IPS DF 6.9 (cell line): Measurements from ENCODE around the gene CCZ1B.
"Not testable (repeated sequence)": the region's sequence is repeated elsewhere in the genome, so short reads cannot be mapped to it uniquely, and the experiment has no call there.

Experiments
- DNase-seq: peaks from one replicate; pipeline ENCODE4 v3.0.0-alpha.2; 2013; ENCODE audit warnings: low read depth, low spot score
- H3K27ac ChIP-seq: one replicate; pipeline ENCODE4 v1.5.1; 2013; ENCODE audit warnings: low read length, control low read depth
- H3K27me3 ChIP-seq: 2 replicates; pipeline ENCODE4 v1.6.1; 2013; ENCODE audit warnings: mild to moderate bottlenecking, low read length; ENCODE audit not compliant: control insufficient read depth, insufficient read depth
- H3K36me3 ChIP-seq: 2 replicates; pipeline ENCODE4 v1.6.1; 2013; ENCODE audit warnings: low read length; ENCODE audit not compliant: control insufficient read depth, insufficient read depth
- H3K4me1 ChIP-seq: 2 replicates; pipeline ENCODE4 v1.6.1; 2013; ENCODE audit warnings: low read length; ENCODE audit not compliant: control insufficient read depth, insufficient read depth
- H3K4me3 ChIP-seq: 2 replicates; pipeline ENCODE4 v1.5.1; 2013; ENCODE audit warnings: mild to moderate bottlenecking, low read length
- H3K9me3 ChIP-seq: 2 replicates; pipeline ENCODE4 v1.6.1; 2013; ENCODE audit warnings: low read length, inconsistent platforms; ENCODE audit not compliant: control insufficient read depth, insufficient read depth
- WGBS: extraction: QIAGEN DNeasy Blood & Tissue Kit; methylation state at CpG from one replicate; pipeline ENCODE4 v1.1.7; 2013; ENCODE audit warnings: mixed read lengths, missing lambda C conversion rate; ENCODE audit not compliant: insufficient read length, insufficient coverage; 5-methylcytosine and 5-hydroxymethylcytosine counted together

The CCZ1B gene

DNA sequence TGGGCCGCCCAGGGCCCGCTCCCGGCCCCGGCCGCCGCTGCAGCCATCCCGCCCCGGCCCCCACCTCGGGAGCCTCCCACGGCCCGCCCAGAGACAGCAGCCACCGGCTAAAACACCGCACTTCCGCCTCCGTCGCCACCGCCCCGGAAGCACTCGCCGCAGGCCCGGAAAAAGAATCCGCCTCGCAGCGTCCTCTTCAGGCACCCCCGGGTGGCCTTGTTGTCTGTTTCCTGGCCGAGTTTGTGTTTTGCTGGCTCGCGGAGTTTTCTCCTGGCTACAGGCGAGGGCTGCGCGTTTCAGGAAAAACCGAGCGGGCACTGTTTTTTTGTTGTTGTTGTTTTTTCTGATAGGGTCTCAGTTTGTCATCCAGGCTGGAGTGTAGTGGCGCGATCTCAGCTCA is at the start of gene CCZ1B:
CCZ1B (minus strand) TSS at position 125 of the 400 bp plus-strand sequence; CDS start at position 47, 78 bp downstream.
- DNase-seq, result peak; percentile 13
- H3K27me3 ChIP-seq, H3K27ac ChIP-seq, H3K4me1 ChIP-seq, H3K9me3 ChIP-seq, H3K36me3 ChIP-seq: not testable (repeated sequence)
- H3K4me3 ChIP-seq, result peak within 1 kb of the TSS; percentile 40; the same call in 1 of the 2 replicates
- no CpG with 5 or more reads among the region's 35 CpGs for WGBS

DNA sequence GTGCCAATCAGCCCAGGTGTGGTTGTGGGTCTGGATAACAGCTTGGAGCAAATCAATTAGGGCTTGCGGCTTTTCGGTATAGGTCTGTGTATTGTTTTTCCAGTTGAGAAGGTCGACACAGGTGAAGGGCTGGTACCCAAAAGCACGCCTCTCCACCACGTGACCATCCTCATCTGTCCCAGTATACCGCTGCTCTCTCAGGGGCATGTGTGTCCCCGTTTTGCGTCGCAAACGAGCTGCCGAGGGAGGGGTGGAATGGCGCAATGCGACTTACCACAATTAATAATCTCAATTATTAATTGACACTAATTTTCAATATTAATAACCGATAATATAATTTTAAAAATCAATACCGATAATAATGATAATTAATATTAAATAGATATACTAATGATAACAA is 48.9 kb upstream of the CCZ1B start:
- DNase-seq, H3K27me3 ChIP-seq, H3K4me3 ChIP-seq, H3K36me3 ChIP-seq, H3K4me1 ChIP-seq, H3K27ac ChIP-seq, H3K9me3 ChIP-seq: not testable (repeated sequence)
- 100% methylated on average over 2 of the region's 15 CpGs for WGBS

DNA sequence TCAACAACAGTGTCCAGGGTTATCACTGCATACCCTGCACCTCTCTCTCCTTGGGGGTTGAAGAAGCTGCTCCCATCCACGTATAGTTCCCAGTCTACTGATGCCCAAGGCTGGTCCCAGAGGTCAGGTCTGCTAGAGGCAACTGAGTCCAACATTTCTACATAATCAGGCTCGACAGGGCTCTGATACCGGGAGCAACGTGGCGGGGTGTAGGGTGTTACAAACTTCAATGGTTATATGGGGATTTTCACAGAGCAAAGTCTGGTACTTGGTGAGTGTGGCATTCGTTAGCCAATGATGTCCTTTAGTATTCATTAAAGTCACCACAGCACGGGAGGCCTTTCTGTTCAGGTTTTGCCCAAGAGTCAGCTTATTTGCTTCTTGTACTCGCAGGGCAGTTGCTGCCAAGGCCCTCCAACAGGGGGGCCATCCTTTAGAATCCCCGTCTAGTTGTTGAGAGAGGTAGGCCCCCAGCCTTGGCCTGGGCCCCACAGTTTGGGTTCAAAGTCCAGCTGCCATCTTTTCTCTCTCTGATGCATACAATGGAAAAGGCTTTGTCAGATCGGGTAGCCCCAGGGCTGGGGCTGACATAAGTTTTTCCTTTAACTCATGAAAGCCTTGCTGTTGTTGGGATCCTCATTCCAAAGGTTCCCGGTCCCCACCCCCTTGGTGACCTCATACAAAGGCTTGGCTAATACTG is 46.3 kb upstream of the CCZ1B start:
- WGBS, result no CpG with 5 or more reads among the region's 11 CpGs
- H3K4me3 ChIP-seq, DNase-seq, H3K9me3 ChIP-seq, H3K36me3 ChIP-seq, H3K4me1 ChIP-seq, H3K27me3 ChIP-seq, H3K27ac ChIP-seq: not testable (repeated sequence)

DNA sequence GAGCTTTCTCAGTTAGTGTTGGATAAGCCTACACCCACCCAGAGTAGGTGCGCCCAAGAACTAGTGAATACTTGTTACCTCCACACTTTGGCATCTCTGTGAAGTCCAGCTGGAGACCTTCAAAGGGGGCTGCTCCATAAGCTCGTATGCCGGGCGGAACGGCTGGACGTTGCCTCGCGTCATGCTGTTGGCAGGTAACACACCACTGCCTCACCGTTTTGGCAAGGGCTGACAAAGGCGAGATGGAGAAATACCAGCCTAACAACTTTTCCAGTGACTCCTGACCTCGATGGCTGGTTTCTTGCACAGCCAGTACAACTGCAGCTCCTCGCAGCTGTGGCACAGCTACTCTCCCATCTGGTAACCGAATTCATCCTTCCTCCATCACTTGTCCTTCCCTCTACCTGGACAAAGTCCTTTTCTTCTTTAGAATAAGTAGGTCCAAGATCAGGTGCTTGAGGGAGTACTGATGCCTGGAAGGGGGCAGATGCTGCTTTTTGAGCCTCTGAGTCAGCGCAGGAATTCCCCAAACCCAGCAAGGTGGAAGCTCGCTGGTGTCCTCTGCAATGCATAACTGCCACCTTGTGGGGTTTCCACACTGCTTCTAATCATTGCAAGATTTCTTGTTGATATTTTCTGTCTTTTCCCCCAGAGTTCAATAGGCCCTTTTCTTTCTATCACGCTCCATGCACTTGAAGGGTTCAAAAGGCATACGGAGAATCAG is 45.5 kb upstream of the CCZ1B start:
- no CpG with 5 or more reads among the region's 17 CpGs for whole genome bisulfite sequencing
- not testable (repeated sequence) for H3K36me3 ChIP-seq, H3K9me3 ChIP-seq, H3K4me3 ChIP-seq, H3K27me3 ChIP-seq, H3K27ac ChIP-seq, DNase-seq, H3K4me1 ChIP-seq

DNA sequence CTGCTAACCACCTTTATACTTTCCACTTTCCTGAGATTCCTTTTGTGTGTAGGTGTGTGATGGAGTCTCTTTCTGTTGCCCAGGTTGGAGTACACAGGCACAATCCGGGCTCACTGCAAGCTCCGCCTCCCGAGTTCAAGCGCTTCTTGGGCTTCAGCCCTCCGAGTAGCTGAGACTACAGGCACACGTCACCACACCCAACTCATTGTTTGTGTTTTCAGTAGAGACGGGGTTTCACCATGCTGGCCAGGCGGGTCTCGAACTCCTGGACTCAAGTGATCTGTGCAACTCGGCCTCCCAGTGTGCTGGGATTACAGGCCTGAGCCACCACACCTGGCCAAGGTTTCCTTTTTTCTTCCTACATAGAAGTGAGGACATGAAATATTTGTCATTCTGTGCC is 38.7 kb upstream of the CCZ1B start:
- not testable (repeated sequence) for H3K27me3 ChIP-seq, H3K9me3 ChIP-seq, H3K36me3 ChIP-seq, H3K4me1 ChIP-seq, DNase-seq, H3K4me3 ChIP-seq, H3K27ac ChIP-seq
- WGBS, result no CpG with 5 or more reads among the region's 10 CpGs

DNA sequence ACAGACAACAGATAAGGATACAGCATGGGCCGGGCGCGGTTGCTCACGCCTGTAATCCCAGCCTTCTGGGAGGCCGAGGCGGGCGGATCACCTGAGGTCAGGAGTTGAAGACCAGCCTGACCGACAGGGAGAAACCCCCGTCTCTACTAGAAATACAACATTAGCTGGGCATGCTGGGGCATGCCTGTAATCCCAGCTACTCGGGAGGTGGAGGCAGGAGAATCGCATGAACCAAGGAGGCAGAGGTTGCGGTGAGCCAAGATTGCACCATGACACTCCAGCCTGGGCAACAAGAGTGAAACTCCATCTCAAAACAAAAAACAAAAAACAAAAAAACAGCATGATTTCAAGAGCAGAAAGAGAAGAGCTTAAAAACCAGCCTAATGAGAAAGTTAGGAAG is 38.1 kb upstream of the CCZ1B start:
- not testable (repeated sequence) for H3K4me3 ChIP-seq, H3K27me3 ChIP-seq, H3K9me3 ChIP-seq, H3K27ac ChIP-seq, H3K4me1 ChIP-seq, H3K36me3 ChIP-seq, DNase-seq
- no CpG with 5 or more reads among the region's 12 CpGs for WGBS

DNA sequence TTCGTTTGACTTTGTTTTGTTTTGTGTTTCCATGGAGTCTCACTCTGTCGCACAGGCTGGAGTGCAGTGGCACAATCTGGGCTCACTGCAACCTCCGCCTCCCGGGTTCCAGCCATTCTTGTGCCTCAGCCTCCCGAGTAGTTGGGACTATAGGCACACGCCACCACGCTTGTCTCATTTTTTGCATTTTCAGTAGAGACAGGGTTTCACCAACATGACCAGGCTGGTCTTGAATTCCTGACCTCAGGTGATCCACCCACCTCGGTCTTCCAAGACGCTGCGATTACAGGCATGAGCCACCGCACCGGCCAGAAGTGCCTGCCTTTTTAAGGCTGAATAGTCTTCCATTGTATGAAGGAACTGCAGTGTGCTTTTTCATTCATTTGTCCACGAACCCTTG is 36.8 kb upstream of the CCZ1B start:
- H3K27ac ChIP-seq, H3K36me3 ChIP-seq, DNase-seq, H3K9me3 ChIP-seq, H3K4me1 ChIP-seq, H3K27me3 ChIP-seq, H3K4me3 ChIP-seq: not testable (repeated sequence)
- no CpG with 5 or more reads among the region's 13 CpGs for WGBS

DNA sequence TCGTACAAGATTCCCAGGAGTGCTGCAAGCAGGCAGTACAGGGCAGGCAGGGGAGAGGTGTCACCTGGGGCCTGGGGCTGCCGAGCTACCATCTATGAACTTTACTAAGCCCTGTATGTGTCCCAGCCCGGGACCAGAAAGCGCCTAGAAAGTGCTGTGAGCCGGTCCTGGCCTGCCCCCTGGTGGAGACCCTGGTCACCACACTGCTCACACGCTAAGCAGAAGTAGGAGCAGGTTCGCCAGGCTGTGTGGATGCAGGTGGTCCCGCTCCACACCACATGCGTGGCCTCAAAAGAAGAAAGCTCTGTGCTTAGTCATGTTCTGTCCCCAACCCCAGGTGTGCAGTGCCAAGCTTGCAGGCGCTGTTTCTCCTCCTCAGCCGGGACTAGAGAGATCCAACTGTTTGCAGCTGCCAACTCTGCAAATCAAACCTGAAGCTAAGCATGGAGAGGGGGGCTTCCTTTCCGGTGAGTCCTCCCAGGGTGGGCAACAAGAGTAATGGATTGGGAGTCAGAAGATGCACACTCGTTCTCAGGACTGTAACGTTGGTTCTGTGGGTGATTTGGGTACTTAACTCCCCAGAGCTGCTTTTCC is 31.7 kb upstream of the CCZ1B start:
- not testable (repeated sequence) for H3K4me1 ChIP-seq, H3K9me3 ChIP-seq, H3K27ac ChIP-seq, DNase-seq, H3K4me3 ChIP-seq, H3K36me3 ChIP-seq, H3K27me3 ChIP-seq
- WGBS, result no CpG with 5 or more reads among the region's 14 CpGs

DNA sequence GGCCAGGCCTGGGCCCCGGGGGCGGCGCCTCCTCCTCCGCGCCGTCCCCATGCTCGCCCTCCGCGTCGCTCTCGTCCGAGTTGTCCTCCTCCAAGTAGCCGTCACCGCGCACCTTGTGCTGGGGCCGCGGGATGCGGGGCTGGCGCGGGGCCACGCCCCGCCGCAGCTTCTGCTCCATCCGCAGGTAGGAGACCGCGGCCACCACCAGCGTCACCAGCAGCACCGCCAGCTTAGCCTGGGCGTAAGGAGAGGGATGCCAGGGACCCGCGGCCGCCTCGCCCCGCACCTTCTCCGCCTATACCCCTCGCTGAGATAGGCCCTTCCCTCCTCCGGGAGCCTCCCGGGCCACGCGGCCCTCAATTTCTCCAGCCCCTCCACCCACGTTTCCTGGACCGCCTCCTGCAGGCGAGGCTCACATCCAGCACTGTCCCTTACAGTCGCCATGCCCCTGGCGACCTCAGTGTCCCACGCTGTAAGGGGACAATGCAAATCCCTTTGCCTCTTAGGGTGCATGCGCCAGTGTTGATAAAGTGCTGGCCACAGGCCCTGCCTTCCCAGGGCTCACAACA is 29.6 kb upstream of the CCZ1B start:
- not testable (repeated sequence) for H3K9me3 ChIP-seq, H3K27me3 ChIP-seq, H3K27ac ChIP-seq, DNase-seq, H3K36me3 ChIP-seq, H3K4me1 ChIP-seq
- WGBS, result no CpG with 5 or more reads among the region's 47 CpGs
- peak overlapping the region; percentile 69; the same call in 1 of the 2 replicates for H3K4me3 ChIP-seq

DNA sequence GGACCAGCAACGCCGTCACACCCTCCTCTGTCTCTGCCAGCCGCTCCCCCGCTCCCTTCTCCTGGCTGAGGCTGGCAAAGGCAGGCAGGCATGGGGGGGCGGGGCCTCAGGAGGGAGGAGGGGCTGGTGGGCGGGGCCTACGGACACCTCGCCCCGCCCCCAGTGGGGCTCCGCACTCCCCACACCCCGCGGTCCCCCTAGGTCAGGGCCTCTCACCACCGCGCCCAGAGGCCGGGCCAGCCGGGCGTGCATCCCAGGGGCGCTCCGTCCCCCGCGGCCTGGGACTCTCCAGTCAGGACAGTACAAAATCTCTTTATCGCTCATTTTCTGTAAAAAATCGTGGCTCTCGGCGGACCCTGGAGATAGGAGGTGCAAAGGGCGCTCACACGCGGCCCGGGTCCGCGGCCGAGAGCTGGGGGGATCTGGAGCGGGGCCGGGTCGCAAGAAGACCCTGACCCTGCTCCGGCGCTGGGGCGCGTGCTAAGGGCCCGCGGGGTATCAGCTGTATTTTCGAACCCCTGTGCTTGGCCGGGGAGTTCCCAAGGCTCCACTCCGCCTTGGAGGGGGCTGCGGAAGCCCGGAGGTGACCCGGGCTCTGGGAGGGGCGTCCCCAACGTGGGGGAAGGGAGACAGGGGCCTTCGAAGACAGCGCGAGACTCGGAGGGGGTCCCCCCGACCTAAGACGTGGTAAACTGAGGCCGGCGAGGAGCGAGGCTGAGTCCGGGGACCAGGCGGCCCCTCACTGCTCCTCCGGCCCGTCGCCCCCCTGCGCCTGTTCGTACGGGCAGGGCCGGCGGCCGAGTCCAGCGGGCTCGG is 28.9 kb upstream of the CCZ1B start:
- not testable (repeated sequence) for DNase-seq, H3K4me1 ChIP-seq, H3K27ac ChIP-seq, H3K36me3 ChIP-seq, H3K27me3 ChIP-seq, H3K9me3 ChIP-seq
- no CpG with 5 or more reads among the region's 71 CpGs for WGBS
- peak overlapping the region; percentile 69; the same call in 1 of the 2 replicates for H3K4me3 ChIP-seq
